CD14-positive monocyte (primary cell): ENCODE data around the gene CCDC88C. TPM values are rescaled to one million over a fixed set of nuclear protein-coding genes. Genes with fewer than 3 reads are reported as not detected.
A peak's percentile ranks its signal among the peaks of the same experiment; 100 is the strongest.

Experiments
- DNase-seq, 3 donors: peaks; one replicate each; pipeline ENCODE4 v3.0.0-alpha.2; 2011 to 2022
- H2AFZ ChIP-seq: 2 replicates; pipeline ENCODE4 v1.6.0; 2012; ENCODE audit warnings: mild to moderate bottlenecking, low read depth, low read length, inconsistent platforms; ENCODE audit not compliant: insufficient read depth, poor library complexity, severe bottlenecking
- H3K27ac ChIP-seq, 2 donors: 1 replicate in 1 of 2; 2 replicates in 1 of 2; pipeline ENCODE4 v1.5.1; 2012 to 2013; ENCODE audit warnings: low read length in 2 of 2, control low read depth in 1 of 2, inconsistent platforms in 1 of 2, low read depth in 1 of 2, mild to moderate bottlenecking in 1 of 2
- H3K27me3 ChIP-seq, 2 donors: one replicate each; pipeline versions ENCODE4 v1.6.0 to v1.6.1; 2011 to 2013; ENCODE audit warnings: low read length in 2 of 2; ENCODE audit not compliant: control insufficient read depth in 2 of 2, insufficient read depth in 2 of 2
- H3K36me3 ChIP-seq, 2 donors: replicated peaks in 1 of 2; 1 replicate in 1 of 2; 2 replicates in 1 of 2; pipeline versions ENCODE4 v1.5.1 to v1.6.1; 2012 to 2013; ENCODE audit warnings: low read length in 2 of 2, control low read depth in 1 of 2, inconsistent platforms in 1 of 2, mild to moderate bottlenecking in 1 of 2; ENCODE audit not compliant: insufficient read depth in 2 of 2, control insufficient read depth in 1 of 2
- H3K4me1 ChIP-seq, 2 donors: 1 replicate in 1 of 2; 2 replicates in 1 of 2; pipeline versions ENCODE4 v1.5.1 to v1.6.1; 2012 to 2013; ENCODE audit warnings: low read length in 2 of 2, control low read depth in 1 of 2, inconsistent platforms in 1 of 2, mild to moderate bottlenecking in 1 of 2, moderate library complexity in 1 of 2; ENCODE audit not compliant: insufficient read depth in 2 of 2, control insufficient read depth in 1 of 2
- H3K4me2 ChIP-seq: replicated peaks from 2 replicates; pipeline ENCODE3; 2012; ENCODE audit warnings: low read length, moderate library complexity, mild to moderate bottlenecking; ENCODE audit not compliant: poor library complexity, severe bottlenecking; ENCODE audit errors: extremely low read depth
- H3K4me3 ChIP-seq, 3 experiments: fragments of 200-600 bp in 1 of 3; sonication (generic) in 1 of 3; replicated peaks in 1 of 3; 1 replicate in 2 of 3; 2 replicates in 1 of 3; pipeline ENCODE4 v1.5.1; 2011 to 2013; ENCODE audit warnings: low read length in 3 of 3, mild to moderate bottlenecking in 3 of 3, control low read depth in 2 of 3, low read depth in 2 of 3, inconsistent platforms in 1 of 3, moderate library complexity in 1 of 3
- H3K79me2 ChIP-seq: 2 replicates; pipeline ENCODE4 v1.6.0; 2012; ENCODE audit warnings: mild to moderate bottlenecking, control low read depth, inconsistent platforms, low read length, moderate library complexity; ENCODE audit not compliant: insufficient read depth
- H3K9ac ChIP-seq: 2 replicates; pipeline ENCODE4 v1.6.0; 2017; ENCODE audit warnings: low read length, mild to moderate bottlenecking; ENCODE audit not compliant: insufficient read depth, poor library complexity, severe bottlenecking
- H3K9me3 ChIP-seq, 2 donors: replicated peaks in 1 of 2; 1 replicate in 1 of 2; 2 replicates in 1 of 2; pipeline versions ENCODE4 v1.5.1 to v1.6.1; 2012 to 2013; ENCODE audit warnings: low read length in 2 of 2, control low read depth in 1 of 2; ENCODE audit not compliant: control insufficient read depth in 1 of 2, insufficient read depth in 1 of 2
- H4K20me1 ChIP-seq: 2 replicates; pipeline ENCODE4 v1.6.0; 2012; ENCODE audit warnings: mild to moderate bottlenecking, low read length, control low read depth, moderate library complexity; ENCODE audit not compliant: insufficient read depth
- H3K27ac Mint-ChIP-seq, 7 donors: one replicate each; pipeline ENCODE4 v1.8.0; 2020; ENCODE audit warnings: mild to moderate bottlenecking in 7 of 7, mixed read lengths in 7 of 7, moderate library complexity in 6 of 7, inconsistent platforms in 2 of 7
- H3K27me3 Mint-ChIP-seq, 3 donors: one replicate each; pipeline ENCODE4 v1.8.0; 2021 to 2022; ENCODE audit warnings: low read depth in 3 of 3, mild to moderate bottlenecking in 3 of 3, mixed read lengths in 3 of 3, moderate library complexity in 3 of 3, inconsistent platforms in 1 of 3
- H3K36me3 Mint-ChIP-seq, 2 donors: one replicate each; pipeline ENCODE4 v1.8.0; 2020; ENCODE audit warnings: mixed read lengths in 2 of 2, inconsistent platforms in 1 of 2, mild to moderate bottlenecking in 1 of 2
- H3K4me1 Mint-ChIP-seq: one replicate; pipeline ENCODE4 v1.8.0; 2020; ENCODE audit warnings: mild to moderate bottlenecking, mixed read lengths
- H3K4me3 Mint-ChIP-seq, 2 donors: one replicate each; pipeline ENCODE4 v1.8.0; 2020; ENCODE audit warnings: mild to moderate bottlenecking in 2 of 2, mixed read lengths in 2 of 2, moderate library complexity in 1 of 2
- H3K9me3 Mint-ChIP-seq, 7 donors: one replicate each; pipeline ENCODE4 v1.8.0; 2020 to 2022; ENCODE audit warnings: mixed read lengths in 7 of 7, mild to moderate bottlenecking in 6 of 7, moderate library complexity in 6 of 7, inconsistent platforms in 2 of 7
- CTCF ChIP-seq: fragments of 200-600 bp; IDR thresholded peaks from one replicate; pipeline ENCODE4 v1.8.0; 2022; ENCODE audit warnings: antibody characterized with exemption, mild to moderate bottlenecking
- WGBS: methylation state at CpG from one replicate; pipeline ENCODE4 v1.1.5; 2013; ENCODE audit warnings: missing lambda C conversion rate; ENCODE audit not compliant: insufficient coverage; 5-methylcytosine and 5-hydroxymethylcytosine counted together
- intact Hi-C, 2 donors: fragments of 100-400 bp; cut with micrococcal nuclease; formaldehyde crosslinking; loops; one replicate each; pipeline versions ENCODE4 v1.15.0 to v1.15.1; 2023
- polyA plus RNA-seq, 3 donors: library from polyadenylated mRNA; depleted of rRNA in 1 of 3; unstranded in 2 of 3; stranded (reverse) in 1 of 3; fragments of 300-500 nt in 2 of 3; fragments of >200 nt in 1 of 3; fragmentation: Illumina TruSeq in 2 of 3; gene quantifications; 1 replicate in 2 of 3; 2 replicates in 1 of 3; pipeline ENCODE4 v1.2.3, GENCODE V29; 2012 to 2021

Gene CCDC88C
- polyA plus RNA-seq, 3 donors, result 11.6 to 69.7 (median 12.3) TPM

GRCh38 chr14:91229005-91229382, 188.6 kb downstream of the CCDC88C start:
- peaks cover 0 to 8% of the 10 kb centered on the region in 2 donors for H3K9me3 ChIP-seq
- H3K27me3 ChIP-seq, result no peaks in the 10 kb centered on the region
- Mint-ChIP-seq H3K4me3 (no peak overlapping the region), H3K36me3 (peaks cover 58 to 62% of the 10 kb centered on the region in 2 donors), H3K27me3 (peaks cover 2 to 9% (median 8%) of the 10 kb centered on the region in 3 donors), H3K9me3 (peaks cover 3 to 13% (median 10%) of the 10 kb centered on the region in 7 donors), H3K4me1 (peaks cover 47% of the 10 kb centered on the region), H3K27ac (peak overlapping the region in 2 of 7 donors; percentile 26 to 31)
- H3K4me1 ChIP-seq, result peaks cover 34 to 43% of the 10 kb centered on the region in 2 donors
- H3K36me3 ChIP-seq, result peaks cover 18 to 36% of the 10 kb centered on the region in 2 donors
- 100% methylated on average over 1 of the region's 1 CpG for WGBS
- no peak overlapping the region for H3K4me2 ChIP-seq
- H3K4me3 ChIP-seq, result no peak overlapping the region
- no peak overlapping the region for H2AFZ ChIP-seq
- H3K27ac ChIP-seq, result no peak overlapping the region
- TF ChIP-seq CTCF, result no peak
- H3K79me2 ChIP-seq, result no peaks in the 10 kb centered on the region
- intact Hi-C loops, result no loop called here
- DNase-seq, result peak in 1 of 3 donors; percentile 4
- no peak overlapping the region for H3K9ac ChIP-seq
- H4K20me1 ChIP-seq, result no peaks in the 10 kb centered on the region

GRCh38 chr14:91228112-91229004, 189.3 kb downstream of the CCDC88C start:
- Histone ChIP-seq H3K4me1 (peaks cover 34 to 43% of the 10 kb centered on the region in 2 donors), H3K79me2 (no peaks in the 10 kb centered on the region), H3K4me3 (no peak overlapping the region), H3K4me2 (no peak overlapping the region), H3K9me3 (peaks cover 0 to 5% of the 10 kb centered on the region in 2 donors), H3K36me3 (peaks cover 24 to 43% of the 10 kb centered on the region in 2 donors), H3K27ac (no peak overlapping the region), H4K20me1 (no peaks in the 10 kb centered on the region), H2AFZ (no peak overlapping the region), H3K9ac (no peak overlapping the region), H3K27me3 (no peaks in the 10 kb centered on the region)
- Mint-ChIP-seq H3K36me3 (peaks cover 65 to 67% of the 10 kb centered on the region in 2 donors), H3K4me3 (no peak overlapping the region), H3K27ac (peak overlapping the region in 3 of 7 donors; percentile 31 to 79 (median 58)), H3K4me1 (peaks cover 47% of the 10 kb centered on the region), H3K9me3 (peaks cover 3 to 13% (median 9%) of the 10 kb centered on the region in 7 donors), H3K27me3 (peaks cover 2 to 8% (median 6%) of the 10 kb centered on the region in 3 donors)
- TF ChIP-seq CTCF, result no peak
- WGBS, result 90% methylated on average over 11 of the region's 14 CpGs
- peak in 2 of 3 donors; percentile 50 to 82 for DNase-seq
- intact Hi-C loops, result no loop called here
